Activated T-helper 17 cell treated with anti-CD3 and anti-CD28 coated beads, Interleukin-2, amount 50 U/mL, for 72 hours (primary cell): ENCODE results near the gene TMEM98. TPM values are rescaled to one million over a fixed set of nuclear protein-coding genes. Genes with fewer than 3 reads are reported as not detected.
"Not testable (repeated sequence)": the region's sequence is repeated elsewhere in the genome, so short reads cannot be mapped to it uniquely, and the experiment has no call there.

Experiments used
- ATAC-seq: fragments of 150-1000 bp; cut with Tn5 transposase; replicated peaks from 2 replicates; pipeline ENCODE4 v1.10.0; 2021; ENCODE audit warnings: mild to moderate bottlenecking, moderate library complexity
- H3K27ac Mint-ChIP-seq: one replicate; pipeline ENCODE4 v1.8.0; 2022; ENCODE audit warnings: mixed read lengths
- H3K27me3 Mint-ChIP-seq: one replicate; pipeline ENCODE4 v1.8.0; 2022; ENCODE audit warnings: mixed read lengths
- H3K36me3 Mint-ChIP-seq: one replicate; pipeline ENCODE4 v1.8.0; 2022; ENCODE audit warnings: low read depth, mild to moderate bottlenecking, mixed read lengths
- H3K4me1 Mint-ChIP-seq: one replicate; pipeline ENCODE4 v1.8.0; 2022; ENCODE audit warnings: mixed read lengths
- H3K4me3 Mint-ChIP-seq: one replicate; pipeline ENCODE4 v1.8.0; 2022; ENCODE audit warnings: mild to moderate bottlenecking, mixed read lengths
- H3K9me3 Mint-ChIP-seq: one replicate; pipeline ENCODE4 v1.8.0; 2022; ENCODE audit warnings: mixed read lengths
- total RNA-seq, 2 donors: library from RNA; stranded (reverse); gene quantifications; one replicate each; pipeline ENCODE4 v1.2.3, GENCODE V29; 2022

The TMEM98 gene
- total RNA-seq, 2 donors from 2014 or later = 0.21 TPM; not detected in 1

- H3K27ac Mint-ChIP-seq = no peak overlapping the region
- ATAC-seq = no peak
- peaks cover 23% of the 10 kb centered on the region for H3K27me3 Mint-ChIP-seq
- H3K36me3 Mint-ChIP-seq = no peaks in the 10 kb centered on the region
- H3K9me3 Mint-ChIP-seq = no peaks in the 10 kb centered on the region
- H3K4me1 Mint-ChIP-seq = no peaks in the 10 kb centered on the region
- H3K4me3 Mint-ChIP-seq = no peak overlapping the region
These were observed 1.8 kb upstream of the TMEM98 start for GRCh38 chr17:32926183-32926582.

GRCh38 chr17:32926789-32927188 lies 1.2 kb upstream of the TMEM98 start:
- H3K4me3 Mint-ChIP-seq, H3K36me3 Mint-ChIP-seq: not testable (repeated sequence)

GRCh38 chr17:32927201-32927723 lies 691 bp upstream of the TMEM98 start:
- ATAC-seq = no peak
- H3K27ac Mint-ChIP-seq = no peak overlapping the region
- H3K36me3 Mint-ChIP-seq = no peaks in the 10 kb centered on the region
- H3K27me3 Mint-ChIP-seq = peaks cover 25% of the 10 kb centered on the region
- no peaks in the 10 kb centered on the region for H3K4me1 Mint-ChIP-seq
- peak overlapping the region; percentile 46 for H3K4me3 Mint-ChIP-seq
- H3K9me3 Mint-ChIP-seq = no peaks in the 10 kb centered on the region

More at GRCh38 chr17:32926789-32927188, 1.2 kb upstream of the TMEM98 start:
- not testable (repeated sequence) for ATAC-seq, H3K9me3 Mint-ChIP-seq, H3K27ac Mint-ChIP-seq, H3K4me1 Mint-ChIP-seq
- peaks cover 25% of the 10 kb centered on the region for H3K27me3 Mint-ChIP-seq

GRCh38 chr17:32928586-32929535 lies 908 bp downstream of the TMEM98 start:
- Mint-ChIP-seq H3K9me3 (no peaks in the 10 kb centered on the region), H3K27me3 (peaks cover 33% of the 10 kb centered on the region), H3K36me3 (no peaks in the 10 kb centered on the region), H3K27ac (no peak overlapping the region), H3K4me1 (no peaks in the 10 kb centered on the region), H3K4me3 (no peak overlapping the region)
- ATAC-seq = no peak

GRCh38 chr17:32929588-32929987 lies 1.6 kb downstream of the TMEM98 start:
- Mint-ChIP-seq H3K27ac (no peak overlapping the region), H3K36me3 (no peaks in the 10 kb centered on the region), H3K4me3 (no peak overlapping the region), H3K9me3 (no peaks in the 10 kb centered on the region), H3K27me3 (peaks cover 39% of the 10 kb centered on the region), H3K4me1 (no peaks in the 10 kb centered on the region)
- no peak for ATAC-seq

- H3K4me1 Mint-ChIP-seq = no peaks in the 10 kb centered on the region
- H3K27me3 Mint-ChIP-seq = peaks cover 41% of the 10 kb centered on the region
- H3K27ac Mint-ChIP-seq = no peak overlapping the region
- H3K36me3 Mint-ChIP-seq = no peaks in the 10 kb centered on the region
- no peak for ATAC-seq
- no peak overlapping the region for H3K4me3 Mint-ChIP-seq
- H3K9me3 Mint-ChIP-seq = no peaks in the 10 kb centered on the region
These were observed 2.6 kb downstream of the TMEM98 start for GRCh38 chr17:32930512-32930911.

GRCh38 chr17:32931686-32932085 lies 3.7 kb downstream of the TMEM98 start:
- ATAC-seq = no peak
- Mint-ChIP-seq H3K27ac (no peak overlapping the region), H3K4me1 (no peaks in the 10 kb centered on the region), H3K27me3 (peaks cover 34% of the 10 kb centered on the region), H3K9me3 (no peaks in the 10 kb centered on the region), H3K36me3 (no peaks in the 10 kb centered on the region), H3K4me3 (no peak overlapping the region)

- Mint-ChIP-seq H3K4me1 (no peaks in the 10 kb centered on the region), H3K27ac (no peak overlapping the region), H3K27me3 (peaks cover 36% of the 10 kb centered on the region), H3K4me3 (no peak overlapping the region), H3K36me3 (no peaks in the 10 kb centered on the region), H3K9me3 (no peaks in the 10 kb centered on the region)
- no peak for ATAC-seq
These were observed 5.9 kb downstream of the TMEM98 start for GRCh38 chr17:32933881-32934280.

GRCh38 chr17:32935726-32936125 lies 7.8 kb downstream of the TMEM98 start:
- Mint-ChIP-seq H3K27me3 (peaks cover 25% of the 10 kb centered on the region), H3K27ac (no peak overlapping the region), H3K36me3 (no peaks in the 10 kb centered on the region), H3K4me3 (no peak overlapping the region), H3K4me1 (no peaks in the 10 kb centered on the region), H3K9me3 (no peaks in the 10 kb centered on the region)
- ATAC-seq = no peak

- H3K27ac Mint-ChIP-seq = no peak overlapping the region
- no peak for ATAC-seq
- no peaks in the 10 kb centered on the region for H3K9me3 Mint-ChIP-seq
- peaks cover 25% of the 10 kb centered on the region for H3K27me3 Mint-ChIP-seq
- H3K4me1 Mint-ChIP-seq = no peaks in the 10 kb centered on the region
- H3K4me3 Mint-ChIP-seq = no peak overlapping the region
- no peaks in the 10 kb centered on the region for H3K36me3 Mint-ChIP-seq
These were observed 8.4 kb downstream of the TMEM98 start for GRCh38 chr17:32936186-32936893.

GRCh38 chr17:32936894-32937500 lies 9.0 kb downstream of the TMEM98 start:
- Mint-ChIP-seq H3K4me1 (no peaks in the 10 kb centered on the region), H3K4me3 (no peak overlapping the region), H3K27ac (no peak overlapping the region), H3K36me3 (no peaks in the 10 kb centered on the region), H3K9me3 (no peaks in the 10 kb centered on the region), H3K27me3 (peaks cover 25% of the 10 kb centered on the region)
- ATAC-seq = peak; percentile 72

GRCh38 chr17:32940706-32941390 lies 12.9 kb downstream of the TMEM98 start:
- ATAC-seq = no peak
- Mint-ChIP-seq H3K36me3 (no peaks in the 10 kb centered on the region), H3K4me1 (no peaks in the 10 kb centered on the region), H3K4me3 (no peak overlapping the region), H3K27me3 (peaks cover 20% of the 10 kb centered on the region), H3K9me3 (no peaks in the 10 kb centered on the region), H3K27ac (no peak overlapping the region)

- H3K4me1 Mint-ChIP-seq = no peaks in the 10 kb centered on the region
- H3K9me3 Mint-ChIP-seq = no peaks in the 10 kb centered on the region
- peaks cover 20% of the 10 kb centered on the region for H3K27me3 Mint-ChIP-seq
- no peak overlapping the region for H3K27ac Mint-ChIP-seq
- H3K36me3 Mint-ChIP-seq = no peaks in the 10 kb centered on the region
- ATAC-seq = no peak
- H3K4me3 Mint-ChIP-seq = no peak overlapping the region
These were observed 13.6 kb downstream of the TMEM98 start for GRCh38 chr17:32941419-32942032.

- Mint-ChIP-seq H3K4me3 (no peak overlapping the region), H3K27me3 (peaks cover 18% of the 10 kb centered on the region), H3K36me3 (no peaks in the 10 kb centered on the region), H3K9me3 (no peaks in the 10 kb centered on the region), H3K4me1 (no peaks in the 10 kb centered on the region), H3K27ac (no peak overlapping the region)
- no peak for ATAC-seq
These were observed 15.3 kb downstream of the TMEM98 start for GRCh38 chr17:32943206-32943605.
